HG02759 (cell line): Measurements from ENCODE around the gene ZNF610.
"Not testable (repeated sequence)": the region's sequence is repeated elsewhere in the genome, so short reads cannot be mapped to it uniquely, and the experiment has no call there.

Experiments used
- ATAC-seq: cut with Tn5 transposase; IDR thresholded peaks from one replicate; pipeline ENCODE4 v1.9.1; 2021; ENCODE audit warnings: mild to moderate bottlenecking, moderate library complexity; ENCODE audit not compliant: unreplicated experiment

Gene ZNF610

DNA sequence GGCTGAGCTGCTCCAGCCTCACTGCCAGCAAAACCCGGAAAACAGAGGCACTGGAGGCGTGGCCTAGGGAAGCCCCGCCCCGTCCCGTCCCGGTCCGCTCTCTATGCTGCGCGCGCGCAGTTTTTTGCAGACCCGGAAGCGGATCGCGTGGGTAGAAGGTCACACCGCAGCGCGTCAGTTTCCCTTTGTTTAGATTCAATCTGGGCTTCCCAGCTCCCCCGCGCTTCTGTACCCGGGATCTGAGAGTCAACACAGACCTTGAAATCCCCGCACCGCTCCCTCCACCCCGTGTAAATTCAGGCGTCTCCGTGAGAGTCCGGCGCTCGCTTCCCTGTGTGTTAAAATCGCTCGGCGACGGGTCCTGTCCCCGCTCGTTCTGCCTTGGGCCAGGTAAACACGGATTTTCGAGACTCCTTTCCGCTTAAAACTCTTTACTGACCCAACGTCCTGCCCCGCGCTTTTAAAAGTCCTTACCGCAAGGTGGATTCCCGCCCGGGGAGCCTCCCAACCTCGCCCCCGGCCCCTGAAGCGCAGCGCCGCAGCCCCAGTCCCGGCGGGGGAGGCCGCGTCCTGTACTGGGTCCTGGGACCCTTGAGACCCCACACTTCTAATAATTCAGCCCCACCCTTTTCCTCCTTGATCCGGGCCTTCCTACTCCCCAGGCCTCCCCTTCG, at the start of gene ZNF610:
Gene ZNF610, plus strand, starts transcription at position 127 of the 674 bp plus-strand sequence. CDS start 12,930 bp downstream, outside the sequence.
- ATAC-seq: peak; percentile 67

DNA sequence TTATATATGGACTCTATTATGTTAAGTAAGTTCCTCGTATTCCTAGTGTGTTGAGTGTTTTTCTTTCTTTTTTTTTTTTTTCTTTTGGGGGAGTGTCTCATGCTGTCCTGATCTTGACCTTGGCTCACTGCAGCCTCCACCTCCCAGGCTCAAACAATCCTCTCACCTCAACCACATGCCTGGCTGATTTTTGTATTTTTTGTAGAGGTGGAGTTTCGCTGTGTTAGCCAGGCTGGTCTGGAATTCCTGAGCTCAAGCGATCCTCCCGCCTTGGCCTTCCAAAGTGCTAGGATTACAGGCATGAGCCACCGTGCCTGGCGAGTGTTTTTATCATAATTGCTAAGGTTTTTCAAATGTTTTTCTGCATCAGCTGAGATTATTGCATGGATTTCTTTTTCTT, 49.8 kb upstream of the ZNF610 start:
- ATAC-seq: no peak

DNA sequence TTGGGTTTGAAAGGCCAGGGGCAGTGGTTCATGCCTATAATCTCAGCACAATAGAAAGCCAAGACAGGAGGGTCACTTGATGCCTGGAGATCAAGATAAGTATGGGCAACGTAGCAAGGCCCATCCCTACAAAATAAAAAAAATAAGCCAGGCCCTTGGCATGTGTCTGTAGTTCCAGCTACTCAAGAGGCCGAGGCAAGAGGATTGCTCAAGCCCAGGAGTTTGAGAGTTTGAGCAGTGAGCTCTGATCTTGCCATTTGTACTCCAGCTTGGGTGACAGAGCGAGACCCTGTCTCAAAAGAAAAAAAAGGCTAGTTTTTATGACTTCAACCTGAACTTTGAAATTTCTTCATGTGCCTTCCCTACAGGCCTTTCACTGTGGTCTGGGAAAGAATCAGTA, 44.3 kb upstream of the ZNF610 start:
- no peak for ATAC-seq

DNA sequence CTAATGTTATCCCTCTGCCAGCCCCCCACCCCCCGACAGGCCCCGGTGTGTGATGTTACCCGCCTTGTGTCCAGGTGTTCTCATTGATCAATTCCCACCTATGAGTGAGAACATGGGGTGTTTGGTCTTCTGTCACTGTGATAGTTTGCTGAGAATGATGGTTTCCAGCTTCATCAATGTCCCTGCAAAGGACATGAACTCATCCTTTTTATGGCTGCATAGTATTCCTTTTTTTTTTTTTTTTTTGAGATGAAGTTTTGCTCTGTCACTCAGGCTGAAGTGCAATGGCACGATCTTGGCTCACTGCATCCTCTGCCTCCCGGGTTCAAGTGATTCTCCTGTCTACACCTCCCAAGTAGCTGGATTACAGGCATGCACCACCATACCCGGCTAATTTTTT, 43.1 kb upstream of the ZNF610 start:
- not testable (repeated sequence) for ATAC-seq

DNA sequence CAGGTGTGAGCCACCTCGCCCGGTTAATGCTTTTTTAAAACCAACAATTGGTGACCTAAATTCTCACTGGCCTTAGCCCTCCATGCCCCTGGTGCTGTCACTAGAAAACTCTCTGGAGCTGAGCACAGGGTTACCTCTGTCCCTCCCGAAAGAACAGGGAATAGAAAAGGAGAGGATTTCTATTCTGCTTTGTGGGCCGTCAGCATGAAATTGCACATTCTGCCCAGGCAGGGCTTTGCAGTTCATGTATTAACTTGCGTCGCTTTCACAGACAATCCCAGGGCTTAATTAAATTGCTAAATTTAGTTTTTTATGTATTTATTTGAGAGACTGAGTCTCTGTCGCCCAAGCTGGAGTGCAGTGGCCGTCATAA, 39.7 kb upstream of the ZNF610 start:
- no peak for ATAC-seq

DNA sequence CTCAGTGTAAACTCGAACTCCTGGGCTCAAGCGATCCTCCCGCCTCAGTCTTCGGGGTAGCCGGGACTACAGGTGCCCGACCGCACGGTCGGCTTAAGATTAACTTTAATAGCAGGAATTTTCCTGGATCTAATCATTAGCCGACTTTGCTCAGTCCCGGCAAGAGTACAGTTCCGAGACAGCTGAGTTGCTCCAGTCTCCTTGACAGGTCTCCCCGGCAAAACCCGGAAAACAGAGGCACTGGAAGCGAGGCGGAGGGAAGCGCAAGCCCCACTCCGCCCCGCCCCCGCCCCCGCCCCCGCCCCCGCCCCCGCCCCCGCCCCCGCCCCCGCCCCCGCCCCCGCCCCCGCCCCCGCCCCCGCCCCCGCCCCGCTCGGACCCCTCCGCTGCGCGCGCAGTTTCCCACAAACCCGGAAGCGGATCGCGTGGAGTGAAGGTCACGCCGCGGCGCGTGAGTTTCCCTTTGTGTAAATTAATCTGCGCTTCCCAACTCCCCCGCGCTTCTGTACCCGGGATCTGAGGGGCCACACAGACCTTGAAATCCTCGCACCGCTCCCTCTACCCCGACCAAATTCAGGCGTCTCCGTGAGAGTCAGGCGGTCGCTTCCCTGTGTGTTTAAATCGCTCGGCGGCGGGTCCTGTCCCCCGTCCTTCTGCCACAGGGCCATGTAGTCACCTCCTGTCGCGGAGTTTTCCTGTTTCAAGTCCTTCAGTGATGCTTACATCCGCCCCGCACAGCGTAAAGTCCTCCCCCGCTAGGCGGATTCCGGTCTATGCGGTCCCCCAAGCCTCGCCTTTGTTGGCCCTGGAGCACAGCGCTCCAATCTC, 39.1 kb upstream of the ZNF610 start, which contains the start of gene ZNF480:
Gene ZNF480, plus strand, starts transcription at position 397 of the 828 bp plus-strand sequence. CDS start 3,244 bp downstream, outside the sequence.
- peak; percentile 72 for ATAC-seq

DNA sequence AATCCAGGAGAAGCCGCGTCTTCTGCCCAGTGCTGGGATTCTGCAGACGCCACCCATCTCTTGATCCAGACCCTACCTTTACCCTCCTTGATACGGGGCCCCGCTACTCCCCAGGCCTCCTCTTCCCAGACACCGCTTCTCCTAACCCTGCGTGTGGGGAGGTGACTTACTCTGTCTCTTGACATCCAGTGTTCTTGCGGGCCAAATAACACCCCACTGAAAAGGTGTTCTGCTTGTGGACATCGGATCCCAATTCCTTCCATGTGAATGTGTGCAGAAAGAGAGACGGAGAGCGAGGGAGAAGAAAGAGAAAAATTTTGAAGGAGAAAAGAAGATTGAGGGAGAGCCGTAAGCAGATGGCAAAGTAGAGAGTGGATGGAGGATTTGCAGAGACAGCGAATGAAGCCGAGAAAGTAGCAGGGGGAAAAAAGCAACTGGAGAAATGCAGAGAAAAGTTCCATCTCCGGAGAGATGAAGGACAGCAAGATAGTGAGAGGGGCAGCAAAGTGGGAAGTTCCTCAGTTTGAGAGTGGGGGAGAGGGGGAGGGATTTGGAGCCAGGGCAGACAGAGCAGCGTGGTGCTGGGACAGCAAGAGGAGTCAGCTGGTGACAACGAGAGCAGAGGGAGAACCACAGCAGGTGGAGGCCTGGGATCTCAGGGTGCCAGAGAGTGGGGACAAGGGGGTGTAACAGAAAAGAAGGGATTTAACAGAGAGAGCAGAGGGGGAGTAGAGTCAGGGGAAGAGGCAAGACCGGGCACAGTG, 38.3 kb upstream of the ZNF610 start:
- ATAC-seq: peak; percentile 20

DNA sequence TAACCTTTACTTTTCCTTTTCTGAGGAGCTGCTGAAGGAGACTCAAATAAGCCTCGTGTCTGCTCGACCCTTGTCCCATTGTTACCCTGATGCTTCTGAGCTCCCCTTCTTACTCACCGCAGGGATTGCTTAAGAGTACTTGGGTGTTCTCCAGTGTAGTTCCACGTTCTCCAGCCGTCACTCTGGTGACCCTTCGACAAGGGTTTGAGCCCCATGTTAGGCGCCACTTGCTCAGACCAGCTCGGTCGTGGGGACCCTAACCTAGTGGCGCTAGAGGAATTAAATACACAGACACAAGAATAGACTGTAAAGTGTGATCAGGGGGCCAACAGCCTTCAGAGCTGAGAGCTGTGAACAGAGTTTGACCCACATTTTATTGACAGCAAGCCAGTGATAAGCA, 28.8 kb upstream of the ZNF610 start:
- no peak for ATAC-seq

DNA sequence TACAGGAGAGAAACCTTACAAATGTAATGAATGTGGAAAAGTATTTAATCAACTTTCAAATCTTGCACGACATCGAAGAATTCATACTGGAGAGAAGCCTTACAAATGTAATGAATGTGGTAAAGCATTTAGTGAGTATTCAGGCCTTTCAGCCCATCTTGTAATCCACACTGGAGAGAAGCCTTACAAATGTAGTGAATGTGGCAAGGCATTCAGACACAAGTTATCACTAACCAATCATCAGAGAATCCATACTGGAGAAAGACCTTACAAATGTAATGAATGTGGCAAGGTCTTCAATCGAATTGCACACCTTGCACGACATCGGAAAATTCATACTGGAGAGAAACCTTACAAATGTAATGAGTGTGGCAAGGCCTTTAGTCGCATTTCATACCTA, 13.6 kb upstream of the ZNF610 start:
- ATAC-seq: no peak

DNA sequence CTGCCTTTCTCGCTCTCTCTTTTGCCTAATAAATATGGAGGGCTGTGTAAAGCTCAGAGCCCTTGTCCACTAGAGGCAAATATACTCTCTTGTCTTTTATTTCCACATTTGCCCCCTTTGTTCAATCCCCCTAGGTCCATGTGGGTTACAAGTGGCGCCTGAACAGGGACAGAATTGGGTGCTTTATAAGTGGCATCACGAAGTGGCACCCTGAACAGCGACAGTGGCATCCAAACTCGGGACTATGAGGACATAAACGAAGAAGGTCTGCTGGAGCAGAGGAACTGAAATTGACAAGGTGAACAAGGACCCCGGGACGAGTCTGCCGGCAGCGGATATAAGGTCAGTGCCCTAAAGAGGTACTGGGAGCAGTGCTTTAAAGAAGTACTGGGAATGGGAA, 4.3 kb upstream of the ZNF610 start:
- no peak for ATAC-seq

DNA sequence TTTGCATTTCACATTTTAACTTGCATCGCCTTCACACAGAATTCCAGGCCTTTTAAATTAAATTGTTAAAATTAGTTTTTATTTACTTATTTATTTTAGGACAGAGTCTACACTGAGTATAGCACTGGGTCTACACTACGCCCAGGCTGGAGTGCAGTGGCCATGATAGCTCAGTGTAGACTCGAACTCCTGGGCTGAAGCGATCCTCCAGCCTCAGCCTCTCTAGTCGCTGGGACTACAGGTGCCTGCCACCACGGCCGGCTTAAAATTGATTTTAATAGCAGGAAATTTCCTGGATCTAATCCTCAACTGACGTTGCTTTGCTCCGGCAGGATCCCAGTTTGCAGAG, 301 bp upstream of the ZNF610 start:
- no peak for ATAC-seq

DNA sequence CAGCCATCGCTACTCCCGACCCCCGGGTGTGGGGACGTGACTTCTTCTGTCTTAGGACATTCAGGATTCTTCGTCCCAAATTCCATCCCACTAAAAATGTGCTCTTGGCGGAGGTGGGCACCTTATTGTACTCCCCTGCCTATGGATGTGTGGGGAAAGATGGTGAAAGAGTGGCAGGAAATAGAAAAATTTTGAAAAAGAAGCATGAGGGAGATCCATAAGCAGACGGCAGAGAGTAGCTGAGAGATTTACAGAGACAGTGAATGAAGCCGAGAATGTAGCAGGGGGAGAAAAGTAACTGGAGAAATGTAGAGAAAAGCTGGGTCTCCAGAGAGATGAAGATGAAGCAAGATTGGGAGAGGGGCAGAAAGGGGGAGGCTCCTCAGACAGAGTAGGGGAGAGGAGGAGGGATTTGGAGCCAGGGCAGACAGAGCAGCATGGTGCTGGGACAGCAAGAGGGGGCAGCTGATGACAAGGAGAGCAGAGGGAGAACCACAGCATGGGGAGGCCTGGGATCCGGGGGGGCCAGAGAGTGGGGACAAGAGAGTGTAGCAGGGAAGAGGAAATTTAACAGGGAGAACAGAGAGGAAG, 843 bp downstream of the ZNF610 start:
- ATAC-seq: no peak

DNA sequence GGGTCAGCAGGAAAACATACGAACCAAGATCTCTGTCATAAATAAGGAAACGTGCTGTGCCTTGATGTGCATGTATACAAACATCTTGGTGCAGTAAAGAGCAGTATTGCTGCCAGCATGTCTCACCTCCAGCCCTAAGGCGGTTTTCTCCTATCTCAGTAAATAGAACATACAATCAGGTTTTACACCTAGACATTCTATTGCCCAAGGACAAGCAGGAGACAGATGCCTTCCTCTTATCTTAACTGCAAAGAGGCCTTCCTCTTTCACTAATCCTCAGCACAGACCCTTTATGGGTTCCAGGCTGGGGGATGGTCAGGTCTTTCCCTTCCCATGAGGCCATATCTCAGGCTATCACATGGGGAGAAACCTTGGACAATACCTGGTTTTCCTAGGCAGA, 3.0 kb downstream of the ZNF610 start:
- not testable (repeated sequence) for ATAC-seq

DNA sequence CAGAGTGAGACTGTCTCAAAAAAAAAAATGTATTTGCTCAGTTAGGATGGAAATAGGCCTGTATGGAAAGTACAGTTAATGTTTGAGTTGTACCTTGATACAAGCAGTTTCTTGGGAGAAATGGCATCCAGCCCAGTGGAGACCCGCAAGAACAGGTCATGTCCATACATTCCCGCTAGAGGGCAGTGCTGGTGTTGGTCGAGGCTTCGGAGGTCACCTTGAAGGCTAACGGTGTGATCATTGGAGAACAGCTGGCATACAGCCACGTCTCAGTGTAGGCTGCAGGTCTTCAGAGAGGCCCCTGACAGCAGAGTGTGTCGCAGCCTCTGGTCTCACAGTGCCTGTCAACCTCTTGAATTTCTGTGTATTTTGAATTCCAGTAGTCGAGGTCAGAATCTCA, 7.5 kb downstream of the ZNF610 start:
- no peak for ATAC-seq

DNA sequence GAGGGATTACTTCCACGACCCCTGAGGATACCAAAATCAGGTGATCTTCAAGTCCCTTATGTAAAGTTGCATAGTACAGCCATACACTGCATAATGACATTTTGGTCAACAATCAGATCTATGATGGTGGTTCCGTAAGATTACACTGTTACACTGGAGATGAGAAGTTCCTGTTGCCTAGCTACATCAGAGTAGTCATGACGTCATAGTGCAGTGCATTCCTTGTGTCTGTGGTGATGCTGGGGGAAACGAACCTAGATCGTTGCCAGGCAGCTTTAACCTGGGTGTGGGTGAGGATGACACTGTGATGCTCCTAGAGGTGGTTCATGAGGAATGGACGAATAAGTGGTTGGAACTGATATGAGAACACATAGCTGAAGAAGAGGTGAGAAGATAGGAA, 9.1 kb downstream of the ZNF610 start:
- no peak for ATAC-seq

DNA sequence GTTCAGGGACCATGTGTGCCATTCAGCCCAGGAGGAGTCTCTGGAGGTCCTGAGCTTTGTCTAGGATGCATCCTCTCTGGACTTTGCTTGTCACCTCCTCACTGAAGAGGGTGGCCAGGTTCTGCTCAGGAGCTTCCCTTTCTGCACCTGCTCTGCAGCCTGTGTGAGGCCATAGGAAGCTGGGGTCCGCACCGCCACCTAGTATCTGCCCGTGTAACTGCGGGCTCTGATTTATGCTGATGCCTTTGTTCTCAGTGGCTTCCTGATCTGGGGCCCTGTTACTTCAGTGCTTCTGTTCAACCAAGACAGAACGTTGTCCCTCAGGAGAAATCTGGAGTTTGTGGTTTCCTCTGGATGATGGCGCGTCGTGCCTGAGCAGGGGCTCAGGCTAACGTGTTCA, 15.5 kb downstream of the ZNF610 start:
- ATAC-seq: no peak

DNA sequence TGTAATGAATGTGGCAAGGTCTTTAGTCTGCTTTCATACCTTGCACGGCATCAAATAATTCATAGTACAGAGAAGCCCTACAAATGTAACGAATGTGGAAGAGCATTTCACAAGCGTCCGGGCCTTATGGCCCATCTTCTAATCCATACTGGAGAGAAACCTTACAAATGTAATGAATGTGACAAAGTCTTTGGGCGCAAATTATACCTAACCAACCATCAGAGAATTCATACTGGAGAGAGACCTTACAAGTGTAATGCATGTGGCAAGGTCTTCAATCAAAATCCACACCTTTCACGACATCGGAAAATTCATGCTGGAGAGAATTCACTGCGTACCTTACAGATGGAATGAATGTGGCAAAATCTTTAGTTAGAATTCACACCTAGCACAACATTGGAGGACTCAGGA, 30.4 kb downstream of the ZNF610 start:
- ATAC-seq: no peak

DNA sequence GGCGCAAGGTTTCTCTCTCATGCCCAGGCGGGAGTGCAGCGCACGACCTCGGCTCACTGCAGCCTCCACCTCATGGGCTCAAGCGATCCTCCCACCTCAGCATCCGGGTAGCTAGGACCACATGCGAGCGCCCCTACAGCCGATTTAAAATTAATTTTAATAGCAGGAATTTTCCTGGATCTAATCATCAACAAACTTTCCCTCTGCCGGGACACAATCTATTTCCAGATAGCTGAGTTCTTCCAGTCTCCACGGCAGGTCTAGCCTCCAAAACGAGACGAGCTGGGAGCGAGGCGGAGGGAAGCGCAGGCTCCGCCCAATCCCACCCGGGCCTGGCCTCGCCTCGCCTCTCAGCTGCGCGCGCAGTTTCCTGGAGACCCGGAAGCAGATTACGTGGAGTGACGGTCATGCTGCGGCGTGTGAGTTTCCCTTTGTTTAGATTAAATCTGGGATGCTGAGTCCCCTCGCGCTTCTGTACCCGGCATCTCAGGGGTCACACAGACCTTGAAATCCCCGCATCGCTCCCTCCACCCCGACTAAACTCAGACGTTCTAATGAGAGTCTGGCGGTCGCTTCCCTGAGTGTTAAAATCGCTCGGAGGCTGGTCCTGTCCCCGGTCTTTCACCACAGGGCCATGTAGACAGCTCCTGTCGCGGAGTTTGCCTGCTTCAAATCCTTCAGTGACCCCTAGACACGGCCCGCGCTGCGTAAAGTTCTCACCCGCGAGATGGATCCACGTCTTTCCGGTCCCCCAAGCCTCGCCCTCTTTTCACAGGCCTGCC, 33.7 kb downstream of the ZNF610 start, which contains the start of gene ZNF880:
Gene ZNF880, plus strand, starts transcription at position 365 of the 782 bp plus-strand sequence. Its CDS starts 43 bp downstream, at position 408.
- ATAC-seq: no peak

DNA sequence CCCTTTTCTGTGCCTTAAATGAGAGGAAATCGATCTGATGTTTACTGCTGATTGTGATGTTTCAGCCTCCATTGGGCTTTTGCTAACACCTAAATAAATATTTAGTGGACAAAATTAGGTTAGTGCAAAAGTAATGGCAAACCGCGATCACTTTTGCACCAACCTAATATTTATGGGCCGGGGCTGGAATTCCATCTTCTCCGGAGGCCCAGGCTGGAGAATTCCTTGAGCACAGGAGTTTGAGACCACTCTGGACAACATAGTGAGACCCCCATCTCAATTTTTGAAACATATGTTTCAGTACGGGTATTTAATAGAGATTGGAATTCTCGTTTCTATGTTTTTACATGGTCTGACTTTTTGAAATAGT, 34.3 kb downstream of the ZNF610 start:
- no peak for ATAC-seq

DNA sequence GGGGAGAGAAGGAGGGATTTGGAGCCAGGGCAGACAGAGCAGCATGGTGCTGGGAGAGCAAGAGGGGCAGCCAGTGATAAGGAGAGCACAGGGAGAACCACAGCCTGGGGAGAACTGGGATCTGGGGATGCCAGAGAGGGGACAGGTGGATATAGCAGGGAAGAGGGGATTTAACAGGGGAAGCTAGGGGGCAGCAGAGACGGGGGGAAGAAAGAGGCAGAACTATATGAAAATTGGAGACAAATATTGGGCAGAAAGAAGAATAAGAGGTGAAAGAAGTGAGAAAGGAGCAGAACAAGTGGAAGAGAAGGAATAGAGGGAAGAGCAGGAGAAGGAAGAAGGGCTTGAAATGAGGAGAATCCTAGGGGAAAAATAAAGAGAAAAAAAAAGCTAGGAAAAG, 55.1 kb downstream of the ZNF610 start:
- no peak for ATAC-seq
